ENCODE measurements around the gene LYPD6. TPM values are rescaled to one million over a fixed set of nuclear protein-coding genes. Genes with fewer than 3 reads are reported as not detected.
"Not testable (repeated sequence)": the region's sequence is repeated elsewhere in the genome, so short reads cannot be mapped to it uniquely, and the experiment has no call there.

The LYPD6 gene
- polyA plus RNA-seq, 12 donors = 1.1 to 9.5 (median 2.6) TPM; not detected in 2

DNA sequence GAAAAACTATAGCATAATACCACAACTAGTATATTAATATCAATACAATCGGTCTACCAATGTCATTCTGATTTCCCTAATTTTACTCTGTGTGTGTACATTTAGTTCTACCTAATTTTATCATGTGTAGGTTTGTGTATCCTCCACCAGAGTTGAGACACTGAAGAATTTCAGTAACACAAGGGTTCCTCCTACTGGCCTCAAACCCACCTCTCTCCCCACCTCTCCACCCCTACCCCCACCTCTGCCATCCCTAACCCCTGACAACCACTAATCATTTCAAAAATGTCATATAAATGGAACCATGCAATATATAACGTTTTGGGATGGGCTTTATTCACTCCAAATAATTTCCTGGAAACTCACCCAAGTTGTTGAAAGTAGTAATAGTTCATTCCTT lies 117.9 kb downstream of the LYPD6 start:
- no peak for DNase-seq

DNA sequence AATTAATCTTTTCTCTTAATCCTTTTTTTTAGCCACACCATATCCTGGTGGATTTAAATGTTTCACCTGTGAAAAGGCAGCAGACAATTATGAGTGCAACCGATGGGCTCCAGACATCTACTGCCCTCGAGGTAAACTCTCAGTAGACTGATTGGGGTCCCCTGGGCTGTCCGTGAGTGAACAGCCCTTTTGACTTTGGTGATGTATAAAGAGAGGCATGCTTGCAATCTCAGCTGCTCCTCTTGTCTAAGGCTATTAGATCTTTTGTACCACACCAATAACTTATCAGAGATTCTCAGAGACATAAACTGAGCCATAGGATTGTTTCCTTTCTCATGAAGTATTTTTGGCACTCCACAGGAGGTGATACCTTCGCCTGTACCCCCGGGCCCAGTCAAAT lies 118.6 kb downstream of the LYPD6 start:
- no peak for DNase-seq

DNA sequence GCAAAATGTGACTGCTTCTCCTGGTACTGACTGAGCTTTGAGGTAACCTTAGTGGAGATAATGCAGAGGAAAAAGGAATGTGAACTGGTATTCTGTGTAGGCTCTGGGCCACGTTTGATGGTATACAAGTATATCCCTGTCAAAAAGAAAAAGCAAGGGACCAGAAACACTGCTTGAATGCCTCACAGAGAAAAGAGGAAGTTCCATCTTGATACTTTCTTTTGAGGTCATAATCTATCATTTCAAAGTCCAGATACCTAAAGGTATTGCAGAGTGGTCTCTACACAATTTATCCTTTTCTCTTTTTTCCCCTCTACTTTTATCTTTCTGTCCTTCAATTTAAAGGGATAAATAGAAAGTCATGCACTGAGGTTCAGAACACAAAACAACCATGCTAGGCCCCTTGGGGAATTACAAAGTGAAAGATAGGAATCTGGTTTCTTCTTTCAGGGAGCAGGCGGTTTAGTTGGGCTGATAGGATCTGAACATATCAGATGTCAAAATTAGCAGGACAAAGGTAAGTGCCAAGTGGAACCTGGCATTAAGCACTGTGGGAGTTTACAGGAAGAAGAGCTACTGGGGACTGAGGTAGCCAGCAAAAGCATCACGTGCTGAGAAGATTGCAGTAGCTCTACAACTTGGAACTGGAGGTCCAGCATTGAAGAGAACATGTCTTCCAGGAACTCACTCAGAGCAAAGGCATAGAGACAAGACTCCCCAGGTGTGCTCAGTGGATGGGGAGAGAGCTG lies 121.2 kb downstream of the LYPD6 start:
- no peak for DNase-seq

DNA sequence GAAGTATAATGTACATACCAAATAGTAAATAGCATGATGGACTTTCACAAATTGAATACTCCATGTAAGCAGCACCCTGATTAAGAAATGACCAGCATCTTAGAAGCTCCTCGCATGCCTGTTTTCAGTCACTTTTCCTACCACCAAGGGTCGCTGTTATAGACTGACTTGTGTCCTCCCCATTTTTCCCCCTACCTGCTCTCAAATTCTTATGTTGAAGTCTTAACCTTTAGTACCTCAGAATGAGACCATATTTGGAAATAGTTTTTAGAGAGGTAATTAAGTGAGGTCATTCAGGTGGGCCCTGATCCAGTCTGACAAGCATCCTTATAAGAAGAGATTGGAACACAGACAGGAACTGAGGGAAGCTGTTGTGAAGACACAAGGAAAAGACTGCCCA lies 125.9 kb downstream of the LYPD6 start:
- no peak for DNase-seq

DNA sequence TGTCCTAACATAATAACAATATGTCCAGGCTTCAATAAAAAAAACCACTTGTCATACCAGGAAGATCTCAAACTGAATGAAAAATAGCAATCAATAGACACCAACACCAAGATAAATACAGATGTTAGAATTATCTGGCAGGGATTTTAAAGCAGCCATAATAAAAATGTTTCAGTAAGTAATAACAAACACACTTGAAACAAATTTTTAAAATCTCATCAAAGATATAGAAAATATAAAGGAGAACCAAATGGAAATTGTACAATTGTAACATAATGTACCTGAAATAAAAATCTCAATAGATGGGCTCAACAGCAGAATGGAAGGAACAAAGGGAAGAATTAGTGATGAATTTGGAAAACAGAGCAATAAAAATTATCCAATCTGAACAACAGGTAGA lies 128.1 kb downstream of the LYPD6 start:
- no peak for DNase-seq

DNA sequence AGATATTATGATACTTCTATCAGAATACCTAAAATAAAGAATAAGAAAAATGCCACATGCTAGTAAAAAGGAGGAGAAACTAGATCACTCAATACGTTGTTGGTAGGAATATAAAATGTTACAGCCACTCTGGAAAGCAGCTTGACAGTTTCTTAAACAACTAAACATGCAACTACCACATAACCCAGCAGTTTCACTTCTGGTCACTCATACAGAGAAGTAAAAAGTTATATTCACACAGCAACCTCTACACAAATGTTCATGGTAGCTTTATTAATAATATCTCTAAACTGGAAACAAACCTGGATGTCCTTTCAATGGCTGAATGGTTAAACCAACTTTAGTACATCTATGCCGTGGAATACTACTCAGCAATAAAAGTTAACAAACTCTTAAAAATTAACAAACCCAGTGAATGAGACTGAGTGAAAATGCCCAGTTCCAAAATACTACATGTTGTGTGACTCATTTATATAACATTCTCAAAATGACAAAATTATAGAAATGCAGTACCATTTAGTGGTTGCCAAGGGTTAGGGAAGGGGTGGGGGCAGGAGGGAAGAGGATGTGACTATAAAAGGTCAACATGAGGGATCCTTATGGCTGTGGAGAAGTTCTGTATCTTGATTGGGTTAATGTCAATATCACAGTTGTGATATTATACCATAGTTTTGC lies 133.1 kb downstream of the LYPD6 start:
- no peak for DNase-seq

DNA sequence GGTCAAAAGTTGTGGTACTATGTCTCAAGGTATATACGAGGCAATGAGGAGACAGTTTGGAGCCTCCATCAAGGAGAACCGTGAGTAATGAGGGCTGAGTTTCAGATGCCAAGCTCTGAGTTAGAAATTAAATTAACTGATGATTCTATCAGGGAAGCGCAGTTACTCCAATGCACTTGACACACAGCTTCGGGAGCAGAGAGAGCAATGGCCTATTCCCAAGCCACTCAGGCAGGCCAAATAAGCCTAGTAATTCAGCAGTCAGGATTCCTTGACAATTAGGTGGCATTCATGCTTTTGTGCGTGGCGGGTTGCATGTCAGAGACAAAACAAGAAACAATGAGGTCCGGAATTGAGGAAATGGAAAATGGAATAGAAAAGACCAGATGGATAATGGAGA lies 134.0 kb downstream of the LYPD6 start:
- no peak for DNase-seq

DNA sequence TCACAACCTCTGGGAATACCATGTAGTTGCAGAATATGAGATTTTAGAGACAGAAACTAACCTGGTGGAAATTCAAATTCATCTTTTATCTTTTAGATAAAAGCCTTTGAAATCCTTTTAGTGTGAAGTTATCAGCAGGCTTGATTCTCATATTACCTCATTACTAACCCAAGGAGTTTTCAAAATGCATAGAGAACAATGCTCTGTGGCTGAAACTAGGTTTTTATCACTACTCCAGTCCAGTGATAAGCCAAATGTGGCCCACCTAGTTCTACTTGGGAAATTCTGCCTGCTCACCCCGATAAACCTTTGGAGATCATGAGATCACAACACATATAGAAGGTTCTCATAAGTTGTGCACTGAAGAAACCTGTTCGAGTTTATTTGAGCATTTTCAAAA lies 135.5 kb downstream of the LYPD6 start:
- DNase-seq = no peak

DNA sequence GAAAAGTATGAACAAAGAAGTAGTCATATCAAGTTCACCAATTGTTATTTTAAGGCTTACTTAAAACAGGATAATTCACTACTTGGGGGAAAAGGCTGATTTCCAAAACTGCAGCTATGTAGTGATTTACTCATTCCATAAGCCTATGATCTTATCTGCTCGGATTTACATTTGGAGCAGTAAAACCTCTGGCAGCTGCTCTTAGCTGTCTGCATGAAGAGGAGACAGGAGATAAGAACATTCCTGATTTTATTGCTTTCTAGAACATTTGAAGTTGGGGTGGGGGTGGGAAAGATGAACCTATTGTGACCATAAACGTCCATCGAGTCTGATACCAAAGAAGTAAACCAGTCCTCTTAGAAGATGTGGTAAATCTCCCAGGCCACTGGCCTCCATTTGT lies 136.2 kb downstream of the LYPD6 start:
- DNase-seq = no peak

DNA sequence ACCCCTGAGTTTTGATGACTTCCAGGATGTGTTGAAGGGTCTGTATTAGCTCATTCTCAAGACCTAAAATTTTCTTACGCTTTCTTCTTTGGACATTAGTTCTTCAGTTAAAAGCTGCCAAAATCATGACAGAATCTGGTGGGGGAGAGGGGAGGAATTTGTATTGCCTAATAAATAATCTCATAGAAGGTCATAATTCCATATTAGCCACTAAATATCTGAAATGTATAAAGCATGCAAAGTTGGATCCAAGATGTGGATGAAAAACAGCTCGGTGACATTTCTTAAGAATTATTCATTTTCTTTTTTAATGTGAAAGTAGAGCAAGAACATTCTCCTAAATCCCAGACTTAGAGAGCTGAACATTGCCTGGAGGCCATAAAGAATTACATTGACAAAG lies 137.0 kb downstream of the LYPD6 start:
- DNase-seq = no peak

DNA sequence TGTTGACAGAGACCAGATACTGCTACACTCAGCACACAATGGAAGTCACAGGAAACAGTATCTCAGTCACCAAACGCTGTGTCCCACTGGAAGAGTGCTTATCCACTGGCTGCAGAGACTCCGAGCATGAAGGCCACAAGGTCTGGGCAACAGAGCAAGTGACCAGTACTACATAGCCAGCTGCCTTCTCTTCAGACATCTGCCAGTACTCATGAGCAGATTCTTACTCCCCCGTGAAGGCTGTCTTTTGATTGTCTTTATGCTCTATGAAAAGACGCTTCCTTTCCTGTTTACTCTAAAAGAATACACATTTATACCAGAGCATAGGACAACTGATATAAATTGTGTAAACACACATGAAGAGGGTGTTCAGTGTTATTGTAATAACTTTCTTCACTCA lies 138.2 kb downstream of the LYPD6 start:
- no peak for DNase-seq

DNA sequence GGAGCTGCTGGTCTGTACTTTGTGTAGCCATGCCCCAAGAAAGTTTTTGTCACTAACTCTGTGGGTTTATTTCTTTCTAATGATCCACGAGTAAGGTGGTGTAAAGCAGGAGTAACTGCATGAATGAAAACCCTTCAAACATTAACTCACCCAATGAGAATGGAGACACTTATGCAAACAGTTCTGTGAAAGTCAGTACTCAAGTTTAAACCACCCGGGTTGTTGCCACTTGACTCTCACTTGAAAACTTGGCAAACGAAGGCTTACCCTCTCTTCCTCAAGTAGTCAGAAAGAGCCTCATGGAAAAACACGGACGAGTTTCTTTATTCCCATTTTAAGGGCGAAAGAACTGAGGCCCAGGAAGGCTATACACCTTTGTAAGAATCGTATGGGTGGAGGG lies 139.7 kb downstream of the LYPD6 start:
- DNase-seq = no peak

DNA sequence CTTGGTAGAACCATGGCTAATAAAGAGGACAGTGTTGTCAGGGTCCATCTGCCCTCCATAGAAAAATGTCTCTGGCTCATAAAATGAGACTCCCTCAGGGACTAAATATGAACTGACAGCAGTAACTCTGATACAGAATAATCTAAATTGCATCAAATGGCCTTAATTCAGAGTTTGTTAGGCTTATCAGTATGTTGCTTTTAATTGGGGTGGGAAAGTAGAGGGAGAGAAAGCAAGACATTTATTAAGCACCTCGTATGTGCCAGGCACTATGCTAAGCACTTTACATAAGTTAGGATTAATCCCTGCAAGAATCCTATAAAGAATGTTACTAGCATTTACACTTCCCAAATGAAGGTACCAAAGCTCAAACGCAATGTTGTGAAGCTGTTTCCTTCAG lies 142.0 kb downstream of the LYPD6 start:
- DNase-seq = no peak

DNA sequence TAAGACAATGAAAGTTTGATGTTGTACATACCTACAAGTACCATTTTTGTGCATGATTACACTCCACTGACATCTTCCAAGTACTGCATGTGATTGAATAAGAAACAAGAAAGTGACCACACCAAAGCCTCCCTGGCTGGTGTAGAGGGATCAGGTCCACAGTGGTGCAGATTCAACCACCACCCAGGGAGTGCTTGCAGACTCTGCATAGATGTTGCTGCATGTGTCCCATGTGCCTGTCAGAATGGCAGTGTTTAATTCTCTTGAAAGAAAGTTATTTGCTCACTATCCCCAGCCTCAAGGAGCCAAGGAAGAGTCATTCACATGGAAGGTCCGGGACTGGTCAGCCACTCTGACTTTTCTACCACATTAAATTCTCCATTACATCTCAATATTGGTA lies 142.7 kb downstream of the LYPD6 start:
- no peak for DNase-seq

DNA sequence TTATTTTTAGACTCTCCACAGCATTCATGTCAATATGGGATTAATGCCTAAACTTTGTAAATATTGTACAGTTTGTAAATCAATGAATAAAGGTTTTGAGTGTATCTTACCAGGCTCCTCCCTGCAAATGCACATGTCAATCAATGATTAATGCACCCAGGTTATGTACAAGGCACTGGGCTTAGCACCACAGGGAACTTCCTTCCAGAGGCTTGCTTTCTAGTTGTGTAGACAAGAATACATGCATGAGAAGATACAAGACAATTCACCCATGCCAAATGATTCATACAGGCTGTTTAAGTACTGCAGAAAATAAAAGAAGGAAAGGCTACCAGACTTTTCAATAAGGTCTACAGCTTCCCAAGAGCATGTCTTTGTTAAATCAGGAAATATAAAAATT lies 143.1 kb downstream of the LYPD6 start:
- DNase-seq = no peak

DNA sequence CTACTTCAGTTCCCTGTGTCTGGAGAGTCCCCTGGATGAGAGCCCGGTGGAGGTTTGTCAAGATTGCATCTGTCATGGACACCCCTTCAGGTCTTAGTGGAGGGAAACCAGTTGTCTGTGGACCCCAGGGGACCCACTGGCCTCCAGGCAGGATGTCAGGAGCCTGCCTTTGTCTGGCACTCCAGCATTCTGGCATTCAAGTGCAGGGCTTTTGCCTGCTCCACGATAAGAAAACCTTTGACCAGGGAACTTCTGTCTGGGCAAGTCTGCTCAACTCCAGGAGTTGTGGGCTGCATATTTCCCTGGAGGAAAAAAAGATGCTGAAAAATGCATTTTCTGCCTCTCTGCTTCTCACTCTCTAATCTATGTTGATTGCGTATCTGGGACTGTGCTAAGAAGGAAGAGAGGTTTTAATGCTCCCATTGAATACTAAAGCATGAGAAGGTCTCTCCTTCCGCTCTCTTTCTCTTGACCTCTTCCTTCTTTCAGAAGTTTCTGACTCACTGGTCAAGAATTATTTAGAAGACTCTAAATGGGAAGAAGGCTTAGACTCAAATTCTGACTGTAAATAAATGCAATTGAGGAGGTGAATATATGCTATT lies 152.7 kb downstream of the LYPD6 start:
- no peak for DNase-seq

DNA sequence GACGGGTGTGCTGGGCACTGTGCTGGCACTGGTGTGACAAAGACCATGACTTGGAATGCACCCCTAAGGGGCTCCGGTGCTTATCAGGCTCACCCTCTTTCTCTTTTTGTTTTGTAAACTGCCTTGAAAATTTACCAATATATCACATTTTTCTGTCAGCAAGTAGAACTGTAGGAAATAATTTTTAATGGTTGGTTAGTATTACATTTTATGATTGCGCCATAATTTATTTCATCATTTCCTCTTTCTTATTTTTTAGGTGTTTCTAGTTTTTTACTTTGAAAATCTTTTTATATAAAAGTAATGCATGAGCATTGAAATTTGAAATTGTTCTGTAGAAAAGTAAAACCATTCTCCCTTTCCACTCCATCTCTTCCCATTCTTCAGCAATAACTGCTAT lies 156.3 kb downstream of the LYPD6 start:
- DNase-seq = no peak

DNA sequence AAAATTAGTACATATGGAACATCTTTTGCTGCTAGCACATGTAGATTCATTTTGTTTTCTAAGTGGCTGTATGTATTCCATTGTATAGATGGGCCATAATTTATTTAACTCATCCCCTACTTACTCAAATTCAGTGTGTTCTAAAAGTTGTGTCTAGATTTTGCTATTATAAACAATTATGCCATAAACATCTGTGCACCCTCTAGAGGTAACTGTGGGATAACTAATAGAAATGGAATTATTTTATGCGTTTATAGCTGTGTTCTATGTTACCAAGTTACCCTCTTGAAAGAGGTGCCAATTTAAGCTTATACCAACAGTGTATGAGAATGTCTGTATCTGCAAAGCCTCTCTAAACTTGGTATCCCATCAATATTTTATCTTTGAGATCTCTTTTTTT lies 156.8 kb downstream of the LYPD6 start:
- no peak for DNase-seq

DNA sequence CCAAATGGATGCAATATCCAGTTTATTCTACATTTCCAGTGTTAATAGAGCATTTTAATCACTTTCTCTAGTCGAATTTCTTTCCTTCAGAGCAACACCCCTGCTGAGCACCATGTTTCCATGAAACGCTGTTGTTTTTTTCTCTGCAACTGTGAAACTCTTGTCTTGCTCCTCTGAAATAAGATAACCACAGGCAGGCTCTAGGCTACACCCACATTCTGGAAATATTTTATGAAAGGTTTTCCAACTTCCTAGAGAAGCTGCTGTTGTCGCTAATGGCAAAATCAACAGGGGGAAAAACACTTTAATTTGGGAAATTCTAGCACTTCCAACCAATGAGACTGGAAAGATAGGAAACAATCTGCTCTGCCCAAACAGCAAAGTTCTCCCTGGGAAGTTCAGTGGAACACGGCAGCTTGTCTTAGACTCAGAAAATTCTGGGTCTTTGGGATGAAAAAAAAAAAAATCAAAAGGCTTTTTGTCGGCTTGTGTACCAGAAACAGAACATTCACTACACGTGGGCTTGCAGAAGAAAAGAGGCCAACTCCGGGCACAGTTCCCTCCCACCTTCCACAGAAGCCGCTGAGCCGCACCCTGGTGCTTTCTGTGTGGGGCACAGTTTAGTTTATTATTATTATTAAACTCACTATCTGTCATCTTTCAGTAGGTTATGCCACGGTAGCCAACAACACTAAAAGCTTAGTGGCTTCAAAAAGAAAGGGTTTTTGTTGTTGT lies 158.5 kb downstream of the LYPD6 start:
- DNase-seq = no peak

DNA sequence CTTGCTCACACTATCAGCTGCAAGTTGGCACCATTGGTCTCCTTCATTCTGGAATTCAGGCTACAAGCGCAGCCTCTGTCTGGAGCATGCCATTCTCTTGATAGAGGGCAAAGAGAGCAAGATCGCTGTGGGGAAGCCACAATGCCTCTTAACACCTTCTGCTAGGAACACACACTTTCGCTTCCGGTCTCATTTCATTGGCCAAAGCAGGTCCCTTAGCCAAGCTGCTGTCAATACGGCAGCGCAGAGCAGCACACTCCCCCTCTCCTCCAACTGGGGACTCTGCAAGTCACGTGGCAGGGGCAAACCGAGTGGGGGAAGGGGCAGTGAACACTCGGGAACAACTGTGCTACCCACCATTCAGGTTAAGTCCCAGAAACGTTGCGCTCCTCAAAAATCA lies 159.1 kb downstream of the LYPD6 start:
- no peak for DNase-seq

DNA sequence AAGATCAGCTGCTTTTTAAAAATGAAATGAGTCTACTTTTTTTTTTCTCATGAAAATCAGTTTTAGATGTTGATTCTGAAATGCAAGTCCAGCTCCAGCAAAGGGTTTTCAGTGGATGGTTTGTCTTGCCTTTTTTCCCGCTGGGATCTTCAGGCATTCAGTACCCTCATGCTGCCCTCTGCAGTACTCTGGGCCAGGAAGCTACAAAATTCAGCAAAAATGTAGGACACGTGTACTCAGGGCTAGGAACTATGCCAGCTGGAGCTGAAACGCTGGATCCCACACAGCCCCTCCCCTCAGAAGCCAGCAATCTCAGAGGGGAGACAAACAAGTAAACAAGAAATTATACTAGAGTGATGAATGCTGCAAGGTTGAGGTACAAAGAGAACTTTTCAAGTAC lies 159.9 kb downstream of the LYPD6 start:
- DNase-seq = no peak

DNA sequence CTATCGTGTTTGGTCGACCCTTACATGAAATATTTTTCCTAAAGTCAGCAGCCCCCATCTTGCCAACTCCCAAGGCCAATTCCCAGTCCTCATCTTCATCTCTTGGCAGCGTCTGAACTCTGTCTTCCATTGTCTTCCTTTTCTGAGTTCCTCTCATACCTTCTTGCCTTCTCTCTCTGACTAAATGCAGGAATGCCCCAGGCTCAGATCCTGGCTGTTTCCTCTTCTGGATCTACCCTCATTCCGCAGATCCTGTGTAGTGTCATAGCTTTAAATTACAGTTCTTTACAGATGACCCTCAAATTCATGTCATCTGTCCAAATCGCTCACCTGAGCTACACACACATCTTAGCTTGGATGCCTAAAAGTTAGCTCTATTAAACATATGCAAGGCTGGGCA lies 162.5 kb downstream of the LYPD6 start:
- no peak for DNase-seq

DNA sequence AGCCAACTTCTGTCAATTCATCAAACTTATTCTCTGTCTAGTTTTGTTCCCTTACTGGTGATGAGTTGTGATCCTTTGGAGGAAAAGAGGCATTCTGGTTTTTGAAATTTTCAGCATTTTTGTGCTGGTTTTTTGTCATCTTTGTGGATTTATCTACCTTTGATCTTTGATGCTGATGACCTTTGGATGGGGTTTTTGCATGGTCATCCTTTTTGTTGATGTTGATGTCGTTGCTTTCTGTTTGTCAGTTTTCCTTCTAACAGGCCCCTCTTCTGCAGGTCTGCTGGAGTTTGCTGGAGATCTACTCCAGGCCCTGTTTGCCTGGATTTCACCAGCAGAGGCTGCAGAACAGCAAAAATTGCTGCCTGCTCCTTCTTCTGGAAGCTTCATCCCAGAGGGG lies 168.8 kb downstream of the LYPD6 start:
- DNase-seq = not testable (repeated sequence)

Data from muscle of arm (tissue), 12 donors.